AG09319 (cell line): Measurements from ENCODE around the gene NSMCE1.

Source experiments
- DNase-seq: peaks from one replicate; pipeline ENCODE4 v3.0.0-alpha.2; 2010; ENCODE audit warnings: low read depth; ENCODE audit errors: extremely low read depth
- TF ChIP-seq, protein P1 (sequence below): IDR thresholded peaks from 2 replicates; pipeline ENCODE4 v1.5.1; 2011; ENCODE audit warnings: low read depth, mild to moderate bottlenecking, inconsistent platforms, low read length, moderate library complexity

The NSMCE1 gene

DNA sequence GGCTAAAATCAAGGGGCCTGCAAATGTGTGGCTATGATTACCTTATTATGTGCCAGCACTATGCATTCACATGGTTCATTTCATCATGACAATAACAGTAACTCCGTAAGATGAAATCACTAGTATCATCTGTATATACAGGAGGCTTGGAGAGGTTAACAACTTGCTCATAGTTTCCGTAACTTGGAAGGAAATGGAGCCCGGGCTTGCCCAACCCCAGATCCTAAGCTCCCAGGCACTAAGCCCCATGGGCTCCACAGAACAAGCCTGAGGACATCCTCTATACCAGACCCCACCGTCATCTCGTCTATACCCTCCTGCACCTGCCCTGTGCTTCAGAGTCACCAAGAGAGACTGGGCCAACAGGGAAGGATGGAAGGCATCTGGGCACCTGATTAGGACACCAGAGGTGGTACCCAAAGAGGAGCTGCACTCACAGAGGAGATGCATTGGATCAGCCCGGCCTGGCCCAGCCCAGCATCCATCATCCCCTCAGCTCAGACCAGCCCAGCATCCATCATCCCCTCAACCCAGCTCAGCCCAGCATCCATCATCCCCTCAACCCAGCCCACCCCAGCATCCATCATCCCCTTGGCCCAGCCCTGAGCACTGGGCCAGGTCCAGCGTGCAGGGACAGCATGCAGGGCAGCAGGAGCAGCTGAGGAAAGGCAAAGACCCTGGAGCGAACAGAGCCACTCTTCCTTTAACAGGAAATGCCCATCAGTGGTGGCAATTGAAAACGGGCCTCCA is 28.5 kb downstream of the NSMCE1 start:
- DNase-seq, result no peak
- TF ChIP-seq, protein P1, sequence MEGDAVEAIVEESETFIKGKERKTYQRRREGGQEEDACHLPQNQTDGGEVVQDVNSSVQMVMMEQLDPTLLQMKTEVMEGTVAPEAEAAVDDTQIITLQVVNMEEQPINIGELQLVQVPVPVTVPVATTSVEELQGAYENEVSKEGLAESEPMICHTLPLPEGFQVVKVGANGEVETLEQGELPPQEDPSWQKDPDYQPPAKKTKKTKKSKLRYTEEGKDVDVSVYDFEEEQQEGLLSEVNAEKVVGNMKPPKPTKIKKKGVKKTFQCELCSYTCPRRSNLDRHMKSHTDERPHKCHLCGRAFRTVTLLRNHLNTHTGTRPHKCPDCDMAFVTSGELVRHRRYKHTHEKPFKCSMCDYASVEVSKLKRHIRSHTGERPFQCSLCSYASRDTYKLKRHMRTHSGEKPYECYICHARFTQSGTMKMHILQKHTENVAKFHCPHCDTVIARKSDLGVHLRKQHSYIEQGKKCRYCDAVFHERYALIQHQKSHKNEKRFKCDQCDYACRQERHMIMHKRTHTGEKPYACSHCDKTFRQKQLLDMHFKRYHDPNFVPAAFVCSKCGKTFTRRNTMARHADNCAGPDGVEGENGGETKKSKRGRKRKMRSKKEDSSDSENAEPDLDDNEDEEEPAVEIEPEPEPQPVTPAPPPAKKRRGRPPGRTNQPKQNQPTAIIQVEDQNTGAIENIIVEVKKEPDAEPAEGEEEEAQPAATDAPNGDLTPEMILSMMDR, result no peak

- DNase-seq, result no peak
- TF ChIP-seq, protein P1, result no peak
Measured at GRCh38 chr16:27239026-27239425, 29.5 kb downstream of the NSMCE1 start.

- TF ChIP-seq, protein P1, result no peak
- no peak for DNase-seq
Measured at GRCh38 chr16:27238591-27238990, 30.0 kb downstream of the NSMCE1 start.

- TF ChIP-seq, protein P1, result no peak
- no peak for DNase-seq
Measured at GRCh38 chr16:27238016-27238587, 30.5 kb downstream of the NSMCE1 start.

DNA sequence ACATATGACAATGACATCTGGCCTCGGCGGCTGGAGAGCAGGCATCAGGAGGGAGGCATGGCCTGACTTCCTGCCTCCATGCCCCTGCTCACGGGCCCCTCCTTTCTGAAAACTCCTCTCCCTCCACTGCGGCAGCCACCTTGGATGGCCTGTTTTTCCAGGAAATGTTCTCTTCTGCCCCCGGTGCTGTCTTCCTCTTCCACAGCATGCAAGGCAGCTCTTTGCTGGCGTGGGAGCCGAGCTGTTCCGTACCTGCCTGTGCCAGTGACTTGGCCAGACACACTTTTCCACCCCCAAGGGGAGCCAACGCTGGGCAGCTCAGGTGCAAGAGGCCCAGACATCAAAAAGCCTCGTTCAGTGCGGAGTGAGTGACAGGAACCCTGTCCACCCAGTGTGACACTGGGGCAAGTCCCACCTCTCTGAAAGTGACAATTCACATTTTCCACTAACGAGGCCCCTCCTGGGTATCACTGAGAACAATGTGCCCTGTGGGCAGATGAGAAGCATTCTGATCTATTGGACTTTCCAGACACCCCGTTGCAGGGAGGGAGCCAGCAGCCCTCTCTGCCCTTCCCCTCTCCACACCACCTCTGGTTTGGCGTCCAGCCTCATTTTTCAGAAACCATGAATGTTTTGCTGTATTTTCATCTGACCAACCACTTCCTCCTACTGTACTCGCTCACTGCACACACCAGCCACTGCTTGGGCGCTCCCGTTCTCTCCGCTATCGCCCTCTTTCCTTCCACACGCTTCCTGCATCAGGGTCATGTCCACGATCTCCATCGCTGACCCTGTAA is 31.2 kb downstream of the NSMCE1 start:
- TF ChIP-seq, protein P1, result no peak
- DNase-seq, result no peak

- no peak for DNase-seq
- TF ChIP-seq, protein P1, result no peak
Measured at GRCh38 chr16:27236635-27237218, 31.8 kb downstream of the NSMCE1 start.

DNA sequence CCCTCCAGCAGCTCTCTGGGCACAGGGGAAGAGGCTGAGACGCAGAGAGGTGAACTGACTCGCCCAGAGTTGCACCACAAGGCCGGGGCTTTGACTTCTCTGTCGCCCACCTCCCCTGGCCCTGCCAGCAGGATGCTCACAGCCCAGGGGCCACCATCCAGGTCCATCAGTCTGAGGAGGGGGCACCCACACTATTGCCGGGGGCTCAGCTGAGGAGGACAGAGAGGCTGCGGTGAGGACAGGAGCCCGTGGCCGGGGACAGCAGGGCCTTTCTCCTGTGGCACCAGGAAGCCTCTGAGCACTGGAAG is 32.7 kb downstream of the NSMCE1 start:
- DNase-seq, result no peak
- TF ChIP-seq, protein P1, result no peak
